Measurements from ENCODE around the gene RPS6KA2.

The RPS6KA2 gene

DNA sequence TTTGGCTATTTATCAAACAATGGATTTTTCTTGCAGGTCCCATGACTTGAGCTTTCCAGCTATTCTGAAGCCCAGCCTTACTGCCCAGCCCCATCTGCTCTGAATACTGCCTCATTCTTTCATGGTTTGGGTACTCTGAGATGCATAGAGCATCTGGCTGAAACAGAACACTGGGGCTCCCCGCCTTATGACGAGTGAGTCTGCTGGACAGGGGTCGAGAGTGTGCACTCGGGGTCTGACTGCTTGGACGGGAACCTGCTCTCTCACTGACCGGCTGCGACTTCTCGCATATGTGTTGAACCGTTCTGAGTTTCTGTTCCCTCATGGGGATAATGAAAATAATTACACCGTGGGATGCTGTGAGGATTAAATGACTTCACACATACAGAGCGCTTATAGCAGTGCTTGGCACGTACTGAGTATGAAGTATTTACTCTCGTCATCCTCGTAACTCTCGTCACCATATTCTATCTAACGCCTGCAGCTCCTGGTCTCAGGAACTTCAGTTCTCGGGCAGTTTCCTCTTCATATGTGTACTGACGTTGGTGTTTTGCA is 184.8 kb downstream of the RPS6KA2 start:
- no peaks in the 10 kb centered on the region for H3K9me3 Mint-ChIP-seq
- ATAC-seq (peak; percentile 28), DNase-seq (no peak)
- no peak overlapping the region for H3K4me3 Mint-ChIP-seq
- peaks cover 13% of the 10 kb centered on the region for H3K27me3 Mint-ChIP-seq
- no peak overlapping the region for H3K27ac Mint-ChIP-seq
- peaks cover 12% of the 10 kb centered on the region for H3K4me1 Mint-ChIP-seq

DNA sequence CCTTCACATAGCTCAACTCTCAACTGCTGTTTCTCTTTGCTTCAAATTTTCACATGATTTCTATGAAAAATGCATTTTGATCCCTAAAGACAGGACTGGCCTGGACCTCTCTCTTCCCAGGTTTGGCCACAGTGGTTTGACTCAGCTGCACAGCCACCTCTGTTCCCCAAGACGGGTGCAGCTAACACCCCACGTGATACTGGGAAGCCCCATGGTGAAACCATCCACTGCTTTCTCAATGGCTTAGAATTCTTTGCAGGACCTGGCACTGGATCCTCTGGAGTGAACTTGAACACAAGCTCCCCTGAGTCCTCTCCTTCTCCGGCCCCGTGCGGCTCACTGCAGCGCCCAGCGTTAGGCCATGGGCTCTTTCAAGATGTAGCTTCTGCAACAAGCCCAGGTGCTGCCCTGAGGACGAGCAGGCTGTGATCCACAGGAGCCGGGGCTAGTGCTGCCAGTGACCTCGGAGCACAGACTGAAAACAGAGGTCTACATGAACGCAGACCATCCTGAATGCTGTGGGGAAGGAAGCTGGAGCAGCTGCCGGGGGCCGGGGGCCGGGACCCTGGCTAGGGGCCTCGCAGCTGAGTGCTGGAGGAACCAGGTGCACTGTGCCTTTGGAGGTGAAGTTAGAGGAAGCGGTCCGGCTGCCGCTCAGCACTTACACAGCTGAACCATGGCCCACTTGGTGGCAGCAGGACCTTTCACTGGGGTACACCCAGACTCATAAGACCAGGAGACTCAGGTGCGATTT is 185.5 kb downstream of the RPS6KA2 start:
- Mint-ChIP-seq H3K9me3 (no peaks in the 10 kb centered on the region), H3K27ac (no peak overlapping the region)

DNA sequence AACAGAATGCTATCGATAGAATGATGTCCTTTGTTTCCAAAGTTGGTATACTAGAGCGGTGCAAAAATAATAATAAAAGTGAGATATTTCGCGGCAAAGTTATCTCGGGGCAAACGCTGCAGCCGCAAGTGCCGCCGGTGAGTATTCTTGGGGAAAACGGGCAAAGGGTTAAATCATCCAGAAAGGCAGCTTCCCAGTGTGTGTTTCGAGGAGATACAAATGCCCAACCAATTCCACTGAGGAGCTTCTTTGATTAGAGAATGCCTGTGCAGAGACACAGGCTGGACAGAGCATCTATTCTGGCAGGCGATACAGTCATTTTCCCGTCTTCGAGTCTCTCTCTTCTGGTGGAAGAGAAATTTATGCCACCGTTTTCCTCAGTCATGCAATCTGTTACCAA is 186.3 kb downstream of the RPS6KA2 start:
- ATAC-seq (no peak), DNase-seq (no peak)
- H3K27me3 Mint-ChIP-seq = peaks cover 13% of the 10 kb centered on the region
- H3K9me3 Mint-ChIP-seq = no peaks in the 10 kb centered on the region
- no peak overlapping the region for H3K4me3 Mint-ChIP-seq
- no peak overlapping the region for H3K27ac Mint-ChIP-seq
- H3K4me1 Mint-ChIP-seq = peaks cover 20% of the 10 kb centered on the region

More for the DNA sequence above, 185.5 kb downstream of the RPS6KA2 start:
- peak; percentile 39 for ATAC-seq
- DNase-seq = no peak
- Mint-ChIP-seq H3K4me1 (peaks cover 12% of the 10 kb centered on the region), H3K4me3 (no peak overlapping the region), H3K27me3 (peaks cover 13% of the 10 kb centered on the region)

DNA sequence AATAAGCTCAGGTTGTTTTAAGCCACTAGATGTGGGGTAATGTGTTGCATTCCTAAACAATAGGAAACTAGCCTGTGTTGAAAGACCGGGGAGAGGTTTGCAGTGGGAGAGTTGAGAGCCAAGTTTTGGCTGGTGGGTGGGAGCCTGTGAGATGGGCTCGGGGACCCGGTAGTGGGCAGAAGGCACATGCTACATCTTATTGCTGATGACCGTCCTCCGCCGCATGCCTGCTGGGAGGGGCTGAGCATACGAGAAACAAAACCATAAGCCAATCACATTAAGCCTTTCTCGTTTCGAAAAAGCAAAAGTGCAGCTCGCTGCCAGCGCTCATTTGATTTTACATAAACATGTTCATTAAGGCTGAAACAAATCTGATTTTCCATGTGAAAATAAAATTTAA is 186.9 kb downstream of the RPS6KA2 start:
- Mint-ChIP-seq H3K27ac (no peak overlapping the region), H3K4me3 (no peak overlapping the region), H3K9me3 (no peaks in the 10 kb centered on the region), H3K4me1 (peaks cover 25% of the 10 kb centered on the region), H3K27me3 (peaks cover 13% of the 10 kb centered on the region)
- DNase-seq (no peak), ATAC-seq (no peak)

DNA sequence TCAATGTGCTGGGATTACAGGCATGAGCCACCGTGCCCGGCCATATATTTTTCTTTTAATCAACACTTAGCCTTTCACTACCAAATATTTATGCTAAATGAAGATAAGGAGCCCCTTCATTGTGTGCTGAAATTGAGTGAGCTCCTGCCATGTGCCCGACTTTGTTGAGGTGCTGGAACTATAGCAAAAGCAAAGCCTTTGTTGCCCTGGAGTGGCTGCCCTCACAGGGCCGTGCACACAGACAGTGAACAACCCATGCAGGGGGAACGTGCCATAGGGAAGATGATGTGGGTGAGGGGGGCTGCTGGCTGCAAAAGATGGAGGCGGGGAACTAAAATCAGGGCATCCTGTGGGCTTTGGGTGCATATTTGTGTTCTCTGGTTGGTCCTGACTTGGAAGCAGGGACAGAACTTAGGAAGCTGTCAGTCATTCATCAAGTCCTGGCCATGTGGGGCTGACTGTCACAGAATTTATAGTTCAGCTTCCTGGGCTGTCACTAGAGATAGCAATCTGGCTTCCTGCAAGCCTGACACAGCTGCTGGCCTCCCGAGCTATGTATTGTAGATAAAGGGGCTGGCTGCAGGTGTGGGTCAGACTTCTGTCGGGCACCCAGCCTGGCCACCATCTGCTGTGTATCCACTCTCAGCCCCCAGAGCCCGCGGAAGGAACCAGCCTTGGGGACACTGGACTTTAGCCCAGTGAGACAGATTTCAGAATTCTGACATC is 187.5 kb downstream of the RPS6KA2 start:
- Mint-ChIP-seq H3K27me3 (peaks cover 13% of the 10 kb centered on the region), H3K4me1 (peaks cover 25% of the 10 kb centered on the region), H3K9me3 (no peaks in the 10 kb centered on the region), H3K27ac (no peak overlapping the region), H3K4me3 (no peak overlapping the region)
- DNase-seq = no peak
- ATAC-seq = no peak

DNA sequence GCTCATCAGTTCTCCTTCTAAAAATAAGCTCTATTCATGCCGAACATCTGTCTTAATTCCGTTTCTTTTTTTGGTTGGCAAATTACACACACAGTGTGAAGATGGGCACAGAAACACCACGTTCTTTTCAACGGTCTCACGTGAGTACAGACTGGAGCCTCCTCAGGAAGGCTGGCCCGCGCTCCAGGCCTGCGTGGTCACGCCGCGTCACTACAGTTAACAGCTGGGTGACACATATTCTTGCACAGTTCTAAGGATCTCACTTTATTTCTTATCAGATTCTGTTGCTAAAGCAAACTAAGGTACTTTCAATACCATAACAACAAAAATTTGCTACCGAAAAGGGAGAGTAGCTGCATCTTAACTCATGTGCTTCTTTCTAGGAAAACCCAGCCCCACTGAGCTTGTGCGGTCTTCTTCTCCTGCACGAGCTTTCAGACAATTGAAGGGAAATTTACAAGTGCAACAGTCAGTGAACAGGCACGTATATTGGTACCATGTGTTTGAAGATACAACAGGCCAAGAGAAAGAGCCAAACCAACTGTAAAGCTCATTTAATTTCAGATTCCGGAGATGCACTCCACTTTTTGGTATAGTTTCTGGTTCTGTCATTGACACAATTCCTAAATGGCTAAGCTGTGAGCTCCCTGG is 188.7 kb downstream of the RPS6KA2 start:
- Mint-ChIP-seq H3K27me3 (peaks cover 13% of the 10 kb centered on the region), H3K9me3 (no peaks in the 10 kb centered on the region), H3K27ac (no peak overlapping the region), H3K4me3 (no peak overlapping the region), H3K4me1 (peaks cover 25% of the 10 kb centered on the region)
- DNase-seq (no peak), ATAC-seq (no peak)

DNA sequence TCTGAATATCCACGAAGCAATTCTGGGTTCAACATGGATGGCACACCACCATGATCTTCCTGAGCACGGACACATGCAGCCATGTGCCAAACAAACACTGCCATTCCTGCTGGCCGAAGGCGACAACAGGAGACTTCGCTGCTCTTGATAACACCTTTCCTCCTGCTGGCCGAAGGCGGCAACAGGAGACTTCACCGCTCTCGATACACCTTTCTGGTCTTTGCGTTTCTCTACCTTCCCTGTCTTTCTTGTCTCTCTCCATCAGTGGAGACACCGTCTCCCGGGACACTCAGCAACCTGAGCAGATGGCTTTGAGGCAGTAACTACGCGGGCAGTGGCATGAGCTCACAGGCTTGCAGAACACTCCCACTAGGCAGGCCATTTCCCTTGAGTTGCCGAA is 189.4 kb downstream of the RPS6KA2 start:
- ATAC-seq (no peak), DNase-seq (no peak)
- Mint-ChIP-seq H3K4me1 (peaks cover 25% of the 10 kb centered on the region), H3K4me3 (no peak overlapping the region), H3K27ac (no peak overlapping the region), H3K27me3 (peaks cover 13% of the 10 kb centered on the region), H3K9me3 (no peaks in the 10 kb centered on the region)

DNA sequence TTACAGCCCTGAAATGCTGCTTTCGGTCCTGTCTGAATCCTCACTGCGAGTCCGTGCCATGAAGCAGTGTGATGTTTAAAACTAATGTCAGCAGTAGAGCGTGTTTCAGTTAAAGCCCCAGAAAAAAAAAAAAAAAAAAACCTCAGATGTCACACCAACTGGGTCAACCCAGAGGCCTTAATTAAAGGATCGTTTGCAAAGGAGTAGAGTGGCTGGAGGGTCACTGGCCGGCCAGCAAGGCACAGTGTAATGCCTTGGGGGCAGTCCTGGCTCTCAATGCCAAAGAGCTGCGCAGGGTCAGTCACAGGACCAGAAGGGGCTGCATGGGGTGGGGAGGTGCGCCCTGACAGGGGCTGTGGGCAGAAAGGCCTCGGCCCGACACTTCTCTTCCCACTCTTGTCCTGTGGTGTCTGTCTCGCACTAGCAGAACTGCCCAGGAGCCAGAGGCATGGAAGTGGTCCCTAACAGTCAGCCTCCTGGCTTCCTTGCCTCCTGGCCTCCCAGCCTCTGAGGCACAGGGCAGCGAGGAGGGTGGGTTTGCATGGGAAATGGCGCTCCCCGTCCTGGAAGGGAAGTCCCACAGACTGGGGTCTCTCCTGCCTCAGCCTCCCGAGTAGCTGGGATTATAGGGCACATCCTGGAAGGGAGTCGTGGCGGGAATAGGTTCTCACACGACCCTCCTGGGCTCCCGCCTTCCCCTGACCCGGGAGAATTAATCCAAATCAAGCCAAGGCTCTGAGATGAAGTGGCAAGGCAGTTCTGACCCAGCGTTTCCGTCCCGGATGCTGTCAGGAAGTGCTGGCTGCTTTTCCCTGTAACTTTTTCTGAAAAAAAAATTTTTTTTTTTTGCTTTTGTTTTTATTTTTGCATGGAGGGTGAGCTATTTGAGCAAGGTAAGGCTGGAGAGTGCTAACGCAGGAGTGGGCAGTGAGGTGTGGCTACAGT is 190.6 kb downstream of the RPS6KA2 start:
- Mint-ChIP-seq H3K4me1 (peaks cover 25% of the 10 kb centered on the region), H3K9me3 (no peaks in the 10 kb centered on the region), H3K27me3 (peaks cover 13% of the 10 kb centered on the region), H3K4me3 (no peak overlapping the region), H3K27ac (peak overlapping the region in 1 of 2 donors; percentile 80)
- DNase-seq (no peak), ATAC-seq (no peak)

DNA sequence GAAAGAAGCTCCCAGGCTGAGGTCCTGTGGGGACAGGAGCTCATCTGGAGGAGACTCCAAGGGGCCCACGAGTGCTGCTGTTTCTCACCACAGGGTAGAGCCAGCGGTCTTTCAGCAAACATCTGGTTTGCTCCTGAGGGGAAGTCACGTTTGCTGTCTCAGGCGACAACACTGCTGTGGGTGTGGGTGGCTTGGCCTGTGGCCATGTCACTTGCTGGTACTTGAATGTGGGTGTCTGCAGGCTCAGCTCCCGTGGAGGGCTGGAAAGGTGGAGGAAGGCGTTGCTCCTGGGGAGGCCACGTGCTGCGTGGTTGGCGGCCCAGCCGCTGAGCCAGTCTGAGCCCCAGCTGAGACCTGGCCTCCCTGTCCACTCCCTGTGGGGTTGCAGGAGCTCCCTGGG is 191.5 kb downstream of the RPS6KA2 start:
- Mint-ChIP-seq H3K27me3 (peaks cover 13% of the 10 kb centered on the region), H3K27ac (peak overlapping the region; percentile 33 to 80), H3K4me3 (no peak overlapping the region), H3K4me1 (peaks cover 25% of the 10 kb centered on the region), H3K9me3 (no peaks in the 10 kb centered on the region)
- DNase-seq = no peak
- ATAC-seq = peak; percentile 72

DNA sequence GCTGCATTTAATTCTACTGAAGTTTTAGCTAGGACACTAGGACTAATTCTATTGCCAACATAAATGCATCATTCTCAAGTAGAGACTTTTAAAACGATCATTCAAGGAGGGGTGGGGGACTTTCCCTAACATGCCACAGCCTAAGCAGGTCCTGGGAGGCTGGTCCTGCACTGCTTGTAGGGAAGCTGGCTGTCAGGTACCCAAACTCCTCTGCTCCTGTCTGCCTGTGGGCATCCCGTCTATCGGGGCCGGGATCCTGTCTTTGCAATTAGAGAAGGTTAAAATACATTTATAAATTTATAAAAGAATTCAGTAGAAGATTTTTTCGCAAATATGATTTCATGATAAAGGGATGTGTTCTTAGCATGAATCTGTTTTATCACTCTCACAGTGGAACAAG is 192.7 kb downstream of the RPS6KA2 start:
- no peak for ATAC-seq
- Mint-ChIP-seq H3K4me3 (no peak overlapping the region), H3K27ac (no peak overlapping the region), H3K4me1 (peaks cover 16% of the 10 kb centered on the region), H3K9me3 (no peaks in the 10 kb centered on the region), H3K27me3 (peaks cover 3% of the 10 kb centered on the region)
- no peak for DNase-seq

DNA sequence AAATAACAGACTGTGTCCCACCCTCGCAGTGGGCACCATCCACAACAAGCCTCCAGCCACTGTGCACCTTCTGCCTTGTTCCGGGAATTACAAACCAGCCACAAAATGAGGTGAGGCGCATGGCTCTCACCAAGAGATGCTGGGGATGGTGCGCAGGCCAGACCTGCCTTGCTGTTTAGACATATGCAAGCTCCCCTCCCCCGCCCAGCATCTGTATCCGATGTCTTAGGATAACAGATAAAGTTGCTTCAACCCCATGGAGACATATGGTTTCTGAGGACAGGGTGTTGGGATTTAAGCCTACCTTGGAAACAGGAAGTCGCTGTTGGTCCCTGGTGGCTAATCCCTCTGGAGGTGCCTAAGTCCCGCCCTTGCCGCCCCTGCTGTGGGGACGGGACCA is 194.0 kb downstream of the RPS6KA2 start:
- Mint-ChIP-seq H3K9me3 (no peaks in the 10 kb centered on the region), H3K4me1 (peaks cover 14% of the 10 kb centered on the region), H3K27me3 (no peaks in the 10 kb centered on the region), H3K27ac (no peak overlapping the region), H3K4me3 (no peak overlapping the region)
- ATAC-seq (no peak), DNase-seq (no peak)

DNA sequence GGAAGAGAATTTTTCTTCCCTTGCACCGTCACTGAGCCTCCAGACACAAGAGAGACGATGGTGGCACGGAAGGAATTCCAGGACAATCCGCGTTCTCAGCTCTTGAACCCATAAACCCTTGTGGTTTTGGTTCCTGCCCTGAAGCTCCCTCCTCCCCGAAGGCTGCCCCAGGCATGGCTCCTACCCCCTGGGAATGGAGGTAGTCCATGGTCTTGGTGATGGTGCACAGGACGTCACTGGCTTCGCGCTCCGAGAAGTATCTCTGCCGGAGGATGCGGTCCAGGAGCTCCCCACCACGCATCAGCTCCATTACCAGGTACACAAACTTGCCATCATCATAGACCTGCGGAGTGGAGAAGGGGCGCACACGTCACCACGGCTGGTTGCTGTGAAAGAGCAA is 196.8 kb downstream of the RPS6KA2 start:
- Mint-ChIP-seq H3K4me1 (peaks cover 1% of the 10 kb centered on the region), H3K27ac (no peak overlapping the region), H3K9me3 (no peaks in the 10 kb centered on the region), H3K27me3 (no peaks in the 10 kb centered on the region), H3K4me3 (no peak overlapping the region)
- ATAC-seq (no peak), DNase-seq (no peak)

DNA sequence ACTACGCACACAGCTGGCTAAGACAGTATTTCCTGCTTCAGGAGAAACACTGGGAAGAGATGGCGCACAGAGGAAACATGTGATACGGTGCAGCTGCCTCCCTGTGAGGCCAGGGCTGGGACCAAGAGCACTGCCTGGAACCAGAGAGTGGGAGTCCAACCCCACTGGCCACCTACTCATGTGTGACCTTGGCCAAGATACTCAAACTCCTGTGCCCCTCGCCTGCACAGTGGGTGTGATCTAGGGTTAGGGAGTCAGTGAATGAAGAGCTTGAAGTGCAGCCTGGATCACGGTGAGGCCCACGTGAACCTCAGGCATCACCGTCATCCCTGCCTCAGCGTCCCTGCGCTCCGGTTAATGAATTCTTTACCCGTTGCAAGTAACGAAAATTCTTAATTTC is 202.6 kb downstream of the RPS6KA2 start:
- DNase-seq (no peak), ATAC-seq (no peak)
- no peaks in the 10 kb centered on the region for H3K9me3 Mint-ChIP-seq
- no peak overlapping the region for H3K4me3 Mint-ChIP-seq
- no peak overlapping the region for H3K27ac Mint-ChIP-seq
- no peaks in the 10 kb centered on the region for H3K27me3 Mint-ChIP-seq
- H3K4me1 Mint-ChIP-seq = peaks cover 16% of the 10 kb centered on the region

DNA sequence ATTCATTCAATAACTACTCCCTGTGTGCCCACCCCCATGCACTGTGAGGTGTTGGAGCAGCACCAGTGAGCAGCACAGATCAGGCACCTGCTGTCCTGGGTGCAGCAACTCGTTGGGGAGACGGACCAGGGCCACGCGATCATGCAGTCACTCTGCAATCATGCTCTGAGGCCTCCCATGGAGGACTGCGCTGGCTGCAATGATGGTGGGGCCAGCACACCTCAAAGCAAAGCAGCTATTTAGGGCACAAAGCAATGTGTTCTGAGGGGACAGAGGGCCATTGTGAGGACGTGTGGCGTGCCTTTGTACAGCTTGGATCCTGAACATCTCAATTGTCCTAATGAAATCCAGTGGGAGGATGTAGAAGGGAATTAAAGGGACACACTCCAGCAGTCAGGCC is 203.3 kb downstream of the RPS6KA2 start:
- H3K4me1 Mint-ChIP-seq = peaks cover 22% of the 10 kb centered on the region
- no peak for ATAC-seq
- no peak for DNase-seq
- H3K4me3 Mint-ChIP-seq = no peak overlapping the region
- H3K27me3 Mint-ChIP-seq = no peaks in the 10 kb centered on the region
- no peaks in the 10 kb centered on the region for H3K9me3 Mint-ChIP-seq
- H3K27ac Mint-ChIP-seq = no peak overlapping the region

Data from stimulated activated naive CD8-positive, alpha-beta T cell treated with anti-CD3 and anti-CD28 coated beads, Interleukin-15, amount 100 ng/mL, for 72 hours (primary cell).